Activated T-helper 17 cell treated with anti-CD3 and anti-CD28 coated beads, Interleukin-2, amount 50 U/mL, for 72 hours (primary cell): ENCODE measurements around the gene CMSS1. TPM values are rescaled to one million over a fixed set of nuclear protein-coding genes. Genes with fewer than 3 reads are reported as not detected.

ENCODE experiments used
- ATAC-seq: fragments of 150-1000 bp; cut with Tn5 transposase; replicated peaks from 2 replicates; pipeline ENCODE4 v1.10.0; 2021; ENCODE audit warnings: mild to moderate bottlenecking, moderate library complexity
- H3K27ac Mint-ChIP-seq: one replicate; pipeline ENCODE4 v1.8.0; 2022; ENCODE audit warnings: mixed read lengths
- H3K27me3 Mint-ChIP-seq: one replicate; pipeline ENCODE4 v1.8.0; 2022; ENCODE audit warnings: mixed read lengths
- H3K36me3 Mint-ChIP-seq: one replicate; pipeline ENCODE4 v1.8.0; 2022; ENCODE audit warnings: low read depth, mild to moderate bottlenecking, mixed read lengths
- H3K4me1 Mint-ChIP-seq: one replicate; pipeline ENCODE4 v1.8.0; 2022; ENCODE audit warnings: mixed read lengths
- H3K4me3 Mint-ChIP-seq: one replicate; pipeline ENCODE4 v1.8.0; 2022; ENCODE audit warnings: mild to moderate bottlenecking, mixed read lengths
- H3K9me3 Mint-ChIP-seq: one replicate; pipeline ENCODE4 v1.8.0; 2022; ENCODE audit warnings: mixed read lengths
- total RNA-seq, 2 donors: library from RNA; stranded (reverse); gene quantifications; one replicate each; pipeline ENCODE4 v1.2.3, GENCODE V29; 2022

Gene CMSS1
- total RNA-seq, 2 donors from 2014 or later = 29.8 to 67.4 TPM

- H3K36me3 Mint-ChIP-seq = peaks cover 60% of the 10 kb centered on the region
- H3K4me3 Mint-ChIP-seq = no peak overlapping the region
- no peak for ATAC-seq
- no peaks in the 10 kb centered on the region for H3K4me1 Mint-ChIP-seq
- peaks cover 8% of the 10 kb centered on the region for H3K9me3 Mint-ChIP-seq
- H3K27ac Mint-ChIP-seq = no peak overlapping the region
- H3K27me3 Mint-ChIP-seq = no peaks in the 10 kb centered on the region
Measured at GRCh38 chr3:100173961-100174360, 356.3 kb downstream of the CMSS1 start.

- H3K4me3 Mint-ChIP-seq = no peak overlapping the region
- H3K9me3 Mint-ChIP-seq = peaks cover 15% of the 10 kb centered on the region
- no peak overlapping the region for H3K27ac Mint-ChIP-seq
- peaks cover 70% of the 10 kb centered on the region for H3K36me3 Mint-ChIP-seq
- no peaks in the 10 kb centered on the region for H3K4me1 Mint-ChIP-seq
- ATAC-seq = no peak
- H3K27me3 Mint-ChIP-seq = no peaks in the 10 kb centered on the region
Measured at GRCh38 chr3:100175637-100176280, 358.1 kb downstream of the CMSS1 start.

DNA sequence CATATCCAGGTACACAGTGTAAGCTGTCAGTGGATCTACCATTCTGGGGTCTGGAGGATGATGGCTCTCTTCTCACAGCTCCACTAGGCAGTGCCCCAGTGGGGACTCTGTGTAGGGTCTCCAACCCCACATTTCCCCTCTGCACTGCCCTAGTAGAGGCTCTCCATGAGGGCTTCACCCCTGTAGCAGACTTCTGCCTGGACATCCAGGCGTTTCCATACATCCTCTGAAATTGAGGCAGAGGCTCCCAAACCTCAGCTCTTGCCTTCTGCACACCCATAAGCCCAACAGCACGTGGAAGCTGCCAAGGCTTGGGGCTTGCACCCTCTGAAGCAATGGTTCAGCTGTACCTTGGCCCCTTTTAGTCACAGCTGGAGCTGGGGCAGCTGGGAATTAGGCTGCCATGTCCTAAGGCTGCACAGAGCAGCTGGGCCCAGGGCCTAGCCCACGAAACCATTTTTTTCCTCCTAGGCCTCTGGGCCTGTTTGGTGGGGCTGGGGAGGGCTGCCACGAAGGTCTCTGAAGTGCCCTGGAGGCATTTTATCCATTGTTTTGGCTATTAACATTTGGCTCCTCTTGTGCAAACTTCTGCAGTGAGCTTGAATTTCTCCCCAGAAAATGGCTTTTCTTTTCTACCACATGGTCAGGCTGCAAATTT, 362.2 kb downstream of the CMSS1 start:
- Mint-ChIP-seq H3K27ac (no peak overlapping the region), H3K27me3 (no peaks in the 10 kb centered on the region)

GRCh38 chr3:100183608-100184125, 366.0 kb downstream of the CMSS1 start:
- Mint-ChIP-seq H3K4me3 (no peak overlapping the region), H3K36me3 (peaks cover 16% of the 10 kb centered on the region), H3K4me1 (no peaks in the 10 kb centered on the region), H3K9me3 (peaks cover 10% of the 10 kb centered on the region), H3K27me3 (no peaks in the 10 kb centered on the region), H3K27ac (no peak overlapping the region)
- no peak for ATAC-seq

More for the DNA sequence above, 362.2 kb downstream of the CMSS1 start:
- H3K4me3 Mint-ChIP-seq = no peak overlapping the region
- H3K4me1 Mint-ChIP-seq = no peaks in the 10 kb centered on the region
- H3K36me3 Mint-ChIP-seq = peaks cover 52% of the 10 kb centered on the region
- ATAC-seq = no peak
- peaks cover 15% of the 10 kb centered on the region for H3K9me3 Mint-ChIP-seq

GRCh38 chr3:100184948-100185570, 367.4 kb downstream of the CMSS1 start:
- no peaks in the 10 kb centered on the region for H3K27me3 Mint-ChIP-seq
- H3K36me3 Mint-ChIP-seq = peaks cover 5% of the 10 kb centered on the region
- no peak overlapping the region for H3K4me3 Mint-ChIP-seq
- peaks cover 3% of the 10 kb centered on the region for H3K9me3 Mint-ChIP-seq
- H3K4me1 Mint-ChIP-seq = no peaks in the 10 kb centered on the region
- no peak overlapping the region for H3K27ac Mint-ChIP-seq
- ATAC-seq = no peak

DNA sequence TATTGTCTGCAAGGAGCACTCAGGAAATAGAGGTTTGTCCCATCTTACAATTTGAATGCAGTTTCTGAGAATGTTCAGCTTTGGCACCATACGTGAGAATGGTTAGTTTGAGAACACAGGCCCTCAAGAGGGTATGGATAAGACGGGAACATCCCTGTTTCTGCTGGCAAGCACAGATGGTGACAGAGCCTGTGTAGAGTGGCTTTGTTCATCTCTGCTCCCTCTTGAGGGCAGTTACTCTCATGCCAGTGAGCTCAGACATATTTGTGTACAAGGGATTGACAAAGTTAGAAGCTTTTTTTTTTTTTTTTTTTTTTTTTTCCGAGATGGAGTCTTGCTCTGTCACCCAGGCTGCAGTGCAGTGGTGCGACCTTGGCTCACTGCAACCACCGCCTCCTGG, 368.2 kb downstream of the CMSS1 start:
- H3K27me3 Mint-ChIP-seq = no peaks in the 10 kb centered on the region
- ATAC-seq = no peak
- no peaks in the 10 kb centered on the region for H3K4me1 Mint-ChIP-seq
- no peak overlapping the region for H3K27ac Mint-ChIP-seq
- H3K4me3 Mint-ChIP-seq = no peak overlapping the region
- no peaks in the 10 kb centered on the region for H3K36me3 Mint-ChIP-seq
- H3K9me3 Mint-ChIP-seq = no peaks in the 10 kb centered on the region

DNA sequence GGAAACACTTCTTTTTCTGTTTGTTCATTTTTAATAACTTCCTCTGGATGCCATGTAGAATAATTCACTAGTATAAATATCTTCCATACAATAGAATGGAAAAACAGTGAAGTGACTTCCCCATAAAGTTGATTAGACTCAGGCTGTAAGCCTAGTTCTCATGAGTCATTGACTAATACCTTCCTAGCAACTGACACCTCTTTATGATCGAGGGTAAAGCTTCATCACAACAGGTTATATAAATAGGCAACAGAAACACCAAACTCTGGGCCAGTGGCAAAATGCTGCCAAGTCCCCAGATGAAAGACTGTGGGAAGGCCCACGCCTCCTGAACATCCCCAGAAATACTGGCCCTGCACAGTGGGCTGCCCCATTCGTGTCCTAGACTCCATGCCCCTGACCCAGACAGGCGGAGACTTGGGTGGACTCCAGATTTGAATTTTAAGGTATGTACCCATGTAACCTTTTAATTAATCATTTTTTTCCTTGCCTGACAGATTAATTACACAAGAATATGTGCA, 371.8 kb downstream of the CMSS1 start:
- Mint-ChIP-seq H3K4me3 (no peak overlapping the region), H3K9me3 (no peaks in the 10 kb centered on the region), H3K27me3 (no peaks in the 10 kb centered on the region), H3K4me1 (no peaks in the 10 kb centered on the region), H3K36me3 (no peaks in the 10 kb centered on the region), H3K27ac (no peak overlapping the region)
- ATAC-seq = no peak

DNA sequence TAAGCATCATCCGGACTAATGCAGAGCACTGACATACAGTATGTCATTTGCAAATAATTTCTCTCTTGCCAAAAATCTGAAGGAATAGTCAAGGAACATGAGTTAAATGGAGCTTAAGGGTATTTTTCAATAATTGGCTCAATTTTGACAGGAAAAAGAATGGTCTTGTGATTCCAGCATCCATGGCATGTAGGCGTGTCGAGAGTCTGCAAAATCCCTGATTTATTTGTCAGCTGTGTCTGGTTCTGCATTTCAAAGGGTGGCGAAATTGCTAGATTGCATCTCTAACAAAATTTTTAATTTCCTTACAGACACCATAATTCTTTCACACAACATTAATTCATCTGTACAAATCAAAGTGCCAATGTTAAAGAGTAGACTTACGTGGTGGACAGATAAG, 377.7 kb downstream of the CMSS1 start:
- Mint-ChIP-seq H3K4me3 (no peak overlapping the region), H3K36me3 (no peaks in the 10 kb centered on the region), H3K27me3 (no peaks in the 10 kb centered on the region), H3K27ac (no peak overlapping the region), H3K9me3 (no peaks in the 10 kb centered on the region), H3K4me1 (no peaks in the 10 kb centered on the region)
- ATAC-seq = no peak

DNA sequence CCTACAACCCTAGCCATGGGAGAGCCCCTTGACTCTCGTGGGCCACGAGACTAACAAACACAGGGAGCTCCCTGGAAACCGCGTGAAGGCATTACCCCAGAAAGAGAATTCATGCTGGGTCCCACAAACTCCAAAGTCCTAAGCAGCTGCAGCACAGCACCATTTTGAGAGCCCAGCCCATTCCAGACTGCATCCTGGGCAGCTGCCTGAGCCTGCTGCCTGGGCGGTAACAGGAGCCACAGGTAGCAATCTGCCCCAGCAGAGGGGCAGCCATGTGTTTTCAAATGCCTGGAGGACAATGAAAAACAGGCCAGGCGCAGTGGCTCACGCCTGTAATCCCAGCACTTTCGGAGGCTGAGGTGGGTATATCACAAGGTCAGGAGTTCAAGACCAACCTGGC, 380.2 kb downstream of the CMSS1 start:
- no peak overlapping the region for H3K4me3 Mint-ChIP-seq
- no peaks in the 10 kb centered on the region for H3K27me3 Mint-ChIP-seq
- no peaks in the 10 kb centered on the region for H3K9me3 Mint-ChIP-seq
- no peaks in the 10 kb centered on the region for H3K4me1 Mint-ChIP-seq
- no peak for ATAC-seq
- H3K36me3 Mint-ChIP-seq = no peaks in the 10 kb centered on the region
- H3K27ac Mint-ChIP-seq = no peak overlapping the region

GRCh38 chr3:100198579-100199269, 381.1 kb downstream of the CMSS1 start:
- H3K36me3 Mint-ChIP-seq = no peaks in the 10 kb centered on the region
- H3K4me1 Mint-ChIP-seq = no peaks in the 10 kb centered on the region
- H3K27me3 Mint-ChIP-seq = no peaks in the 10 kb centered on the region

DNA sequence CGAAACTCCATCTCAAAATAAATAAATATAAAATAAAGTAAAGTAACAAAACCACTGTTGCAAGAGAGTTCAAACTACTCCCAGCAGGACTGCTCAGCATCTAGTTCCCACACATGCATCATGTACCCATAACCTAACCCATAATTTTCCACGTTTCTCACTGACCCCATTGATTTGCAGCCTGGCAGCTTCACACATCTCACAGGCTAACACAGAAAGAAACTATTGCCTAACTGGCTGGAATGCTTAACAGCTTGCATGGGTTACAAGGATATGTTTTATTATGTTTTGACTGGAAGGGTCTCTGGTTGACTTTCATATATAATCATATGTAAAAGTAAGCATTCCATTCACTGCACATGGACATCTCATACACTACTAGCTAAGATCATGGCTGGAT, 387.5 kb downstream of the CMSS1 start:
- no peak for ATAC-seq
- no peaks in the 10 kb centered on the region for H3K36me3 Mint-ChIP-seq
- H3K4me3 Mint-ChIP-seq = no peak overlapping the region
- no peaks in the 10 kb centered on the region for H3K9me3 Mint-ChIP-seq
- H3K4me1 Mint-ChIP-seq = peaks cover 6% of the 10 kb centered on the region
- H3K27me3 Mint-ChIP-seq = peaks cover 2% of the 10 kb centered on the region
- H3K27ac Mint-ChIP-seq = no peak overlapping the region

More at GRCh38 chr3:100198579-100199269, 381.1 kb downstream of the CMSS1 start:
- ATAC-seq = no peak
- H3K9me3 Mint-ChIP-seq = no peaks in the 10 kb centered on the region
- no peak overlapping the region for H3K4me3 Mint-ChIP-seq
- no peak overlapping the region for H3K27ac Mint-ChIP-seq

DNA sequence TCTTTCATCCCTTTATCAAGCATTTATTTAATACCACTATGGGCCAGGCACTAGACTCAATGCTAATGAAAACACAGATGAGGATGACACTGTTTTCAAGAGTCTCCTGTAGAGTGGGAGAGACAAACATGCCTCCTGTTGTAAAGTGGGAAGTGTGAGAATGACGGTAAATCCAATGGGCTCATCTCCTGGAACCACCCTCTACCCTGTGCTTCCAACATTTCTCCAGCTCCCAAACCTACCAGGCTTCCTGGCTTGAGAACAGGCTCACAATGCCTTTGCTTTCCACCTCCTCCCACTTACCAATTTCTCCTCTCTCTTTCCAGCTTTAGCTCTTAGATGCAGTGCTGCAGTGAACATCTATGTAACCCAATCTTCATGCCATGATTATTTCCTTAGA, 389.0 kb downstream of the CMSS1 start:
- peaks cover 2% of the 10 kb centered on the region for H3K27me3 Mint-ChIP-seq
- no peaks in the 10 kb centered on the region for H3K36me3 Mint-ChIP-seq
- no peak overlapping the region for H3K27ac Mint-ChIP-seq
- peaks cover 12% of the 10 kb centered on the region for H3K4me1 Mint-ChIP-seq
- no peak for ATAC-seq
- H3K9me3 Mint-ChIP-seq = no peaks in the 10 kb centered on the region
- no peak overlapping the region for H3K4me3 Mint-ChIP-seq

GRCh38 chr3:100207886-100208285, 390.2 kb downstream of the CMSS1 start:
- Mint-ChIP-seq H3K9me3 (no peaks in the 10 kb centered on the region), H3K4me3 (no peak overlapping the region), H3K36me3 (no peaks in the 10 kb centered on the region), H3K27me3 (peaks cover 2% of the 10 kb centered on the region), H3K4me1 (peaks cover 12% of the 10 kb centered on the region), H3K27ac (no peak overlapping the region)
- no peak for ATAC-seq

- ATAC-seq = no peak
- H3K4me1 Mint-ChIP-seq = peaks cover 12% of the 10 kb centered on the region
- H3K27ac Mint-ChIP-seq = no peak overlapping the region
- H3K9me3 Mint-ChIP-seq = no peaks in the 10 kb centered on the region
- H3K27me3 Mint-ChIP-seq = peaks cover 2% of the 10 kb centered on the region
- H3K36me3 Mint-ChIP-seq = no peaks in the 10 kb centered on the region
- H3K4me3 Mint-ChIP-seq = no peak overlapping the region
Measured at GRCh38 chr3:100209169-100209568, 391.5 kb downstream of the CMSS1 start.
